DMS79 treated with DMSO at 0.1 percent for 48 hours (cell line): ENCODE data around the gene FAM222A.

Experiments
- DNase-seq: peaks from one replicate; lab custom pipeline; 2025; lab: John Stamatoyannopoulos, UW

Gene FAM222A

GRCh38 chr12:109773384-109774011 is 59.9 kb downstream of the FAM222A start:
- DNase-seq, result no peak

GRCh38 chr12:109775172-109775881 is 61.7 kb downstream of the FAM222A start:
- peak; percentile 18 for DNase-seq

- no peak for DNase-seq
Observed at GRCh38 chr12:109776624-109777023, 63.0 kb downstream of the FAM222A start.

GRCh38 chr12:109777544-109777943 is 63.9 kb downstream of the FAM222A start:
- no peak for DNase-seq

- DNase-seq, result no peak
Observed at GRCh38 chr12:109778684-109779083, 65.1 kb downstream of the FAM222A start.

GRCh38 chr12:109779382-109779781 is 65.8 kb downstream of the FAM222A start:
- no peak for DNase-seq

- DNase-seq, result no peak
Observed at GRCh38 chr12:109781668-109782325, 68.2 kb downstream of the FAM222A start.

GRCh38 chr12:109782326-109782703 is 68.7 kb downstream of the FAM222A start:
- no peak for DNase-seq

- DNase-seq, result no peak
Observed at GRCh38 chr12:109783135-109783964, 69.7 kb downstream of the FAM222A start.

- DNase-seq, result no peak
Observed at GRCh38 chr12:109783965-109784244, 70.3 kb downstream of the FAM222A start.

- DNase-seq, result no peak
Observed at GRCh38 chr12:109785854-109786253, 72.2 kb downstream of the FAM222A start.

GRCh38 chr12:109786799-109787198 is 73.2 kb downstream of the FAM222A start:
- DNase-seq, result no peak

GRCh38 chr12:109789526-109790048 is 76.0 kb downstream of the FAM222A start:
- no peak for DNase-seq

- no peak for DNase-seq
Observed at GRCh38 chr12:109792992-109793391, 79.4 kb downstream of the FAM222A start.

GRCh38 chr12:109793411-109793810 is 79.8 kb downstream of the FAM222A start:
- DNase-seq, result no peak

GRCh38 chr12:109793826-109794501 is 80.3 kb downstream of the FAM222A start:
- no peak for DNase-seq

GRCh38 chr12:109795023-109795422 is 81.4 kb downstream of the FAM222A start:
- no peak for DNase-seq

GRCh38 chr12:109796057-109796456 is 82.4 kb downstream of the FAM222A start:
- DNase-seq, result no peak

GRCh38 chr12:109797905-109798669 is 84.5 kb downstream of the FAM222A start:
- no peak for DNase-seq

GRCh38 chr12:109798691-109799090 is 85.1 kb downstream of the FAM222A start:
- no peak for DNase-seq

- no peak for DNase-seq
Observed at GRCh38 chr12:109800536-109800935, 86.9 kb downstream of the FAM222A start.
